GM12878 (cell line): ENCODE data around the gene CBARP. TPM values are rescaled to one million over a fixed set of nuclear protein-coding genes. Genes with fewer than 3 reads are reported as not detected.

Experiments used
- EP300 ChIP-seq, 2 experiments: fragments of 150-350 bp in 1 of 2; IDR thresholded peaks; 2 replicates each; pipeline ENCODE4 v1.6.1; 2011 to 2012; ENCODE audit warnings: low read depth in 2 of 2, low read length in 2 of 2, borderline replicate concordance in 1 of 2, improper control_type of control experiment in 1 of 2, inconsistent platforms in 1 of 2; ENCODE audit not compliant: control insufficient read depth in 1 of 2
- TCF3 ChIP-seq: IDR thresholded peaks from 2 replicates; pipeline ENCODE4 v1.6.1; 2012; ENCODE audit warnings: low read depth, mild to moderate bottlenecking, low read length, borderline replicate concordance; ENCODE audit not compliant: insufficient read depth
- polyA plus RNA-seq, 11 experiments: library from polyadenylated mRNA; depleted of rRNA in 4 of 11; unstranded in 6 of 11; stranded (reverse) in 5 of 11; fragments of >200 nt; fragmentation: Nextera tagmentation in 4 of 11; fragmentation: Illumina TruSeq in 1 of 11; extraction: Ambion mirVana in 4 of 11; extraction: Trizol in 1 of 11; gene quantifications; 1 replicate in 1 of 11; 2 replicates in 10 of 11; pipeline versions ENCODE4 v1.2.1 to v1.2.3, GENCODE V29; 2011 to 2016; ENCODE audit warnings: inconsistent platforms in 2 of 11, missing spikeins in 2 of 11, low read depth in 1 of 11
- total RNA-seq, 4 experiments: library from RNA; depleted of rRNA in 3 of 4; stranded (reverse); fragments of >200 nt in 3 of 4; fragmentation: Illumina TruSeq in 1 of 4; extraction: Trizol in 1 of 4; gene quantifications; 2 replicates each; pipeline versions ENCODE4 v1.2.1 to v1.2.3, GENCODE V29; 2013 to 2021
- TF ChIP-seq, protein P1 (sequence below): fragments of 450-650 bp; IDR thresholded peaks from 2 replicates; pipeline ENCODE4 v1.6.1; 2017; ENCODE audit warnings: mild to moderate bottlenecking, moderate library complexity
- TF ChIP-seq, protein P2 (sequence below): IDR thresholded peaks from 2 replicates; pipeline ENCODE4 v1.6.1; 2012; ENCODE audit warnings: low read depth, low read length, improper control_type of control experiment
- TF ChIP-seq, protein P3 (sequence below): fragments of 450-650 bp; IDR thresholded peaks from 2 replicates; pipeline ENCODE4 v1.6.1; 2016; ENCODE audit warnings: mild to moderate bottlenecking

The CBARP gene
- total and polyA plus RNA-seq, 10 of the 15 experiments (the other 5 are each of a cell fraction or from before 2014, with no cell fraction given), result 0.04 to 0.59 (median 0.18) TPM; not detected in 3

DNA sequence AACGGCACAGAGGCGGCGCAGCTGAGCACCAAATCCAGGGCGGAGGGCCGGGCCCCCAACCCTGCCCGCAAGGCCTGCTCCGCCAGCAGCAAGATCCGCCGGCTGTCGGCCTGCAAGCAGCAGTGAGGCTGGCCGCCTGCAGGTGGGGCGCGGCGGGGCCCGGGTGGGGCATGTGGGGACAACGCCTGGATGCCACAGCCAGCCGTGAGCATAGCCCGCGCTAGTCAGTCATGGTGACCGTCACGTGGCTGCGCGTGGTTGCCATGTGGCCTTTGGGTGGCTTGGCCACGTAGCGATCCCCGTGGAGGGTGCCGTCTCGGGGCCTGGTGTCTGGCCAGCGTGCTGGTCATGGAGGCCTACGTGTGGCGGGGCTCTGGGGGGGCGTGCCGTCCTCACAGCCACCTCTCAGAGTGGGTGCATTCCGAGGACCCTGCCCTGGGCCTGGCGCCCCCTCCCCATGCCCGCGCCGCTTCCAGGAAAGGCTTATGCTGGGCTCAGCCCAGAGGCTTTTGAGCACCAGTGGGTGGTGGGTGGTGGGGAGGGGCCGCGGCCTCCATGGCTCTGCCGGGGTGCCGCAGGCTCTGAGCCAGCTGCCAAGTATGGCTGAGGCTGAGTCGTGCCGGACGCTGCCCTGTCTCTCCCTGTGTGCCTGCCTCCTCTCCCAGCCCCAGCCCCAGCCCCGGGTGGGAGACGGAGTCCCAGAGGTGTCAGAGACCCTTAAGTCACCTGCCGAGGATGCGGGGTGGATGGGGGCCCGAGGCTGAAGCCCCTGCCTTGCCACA lies 11.1 kb downstream of the CBARP start (continued):
- TF ChIP-seq, protein P1, sequence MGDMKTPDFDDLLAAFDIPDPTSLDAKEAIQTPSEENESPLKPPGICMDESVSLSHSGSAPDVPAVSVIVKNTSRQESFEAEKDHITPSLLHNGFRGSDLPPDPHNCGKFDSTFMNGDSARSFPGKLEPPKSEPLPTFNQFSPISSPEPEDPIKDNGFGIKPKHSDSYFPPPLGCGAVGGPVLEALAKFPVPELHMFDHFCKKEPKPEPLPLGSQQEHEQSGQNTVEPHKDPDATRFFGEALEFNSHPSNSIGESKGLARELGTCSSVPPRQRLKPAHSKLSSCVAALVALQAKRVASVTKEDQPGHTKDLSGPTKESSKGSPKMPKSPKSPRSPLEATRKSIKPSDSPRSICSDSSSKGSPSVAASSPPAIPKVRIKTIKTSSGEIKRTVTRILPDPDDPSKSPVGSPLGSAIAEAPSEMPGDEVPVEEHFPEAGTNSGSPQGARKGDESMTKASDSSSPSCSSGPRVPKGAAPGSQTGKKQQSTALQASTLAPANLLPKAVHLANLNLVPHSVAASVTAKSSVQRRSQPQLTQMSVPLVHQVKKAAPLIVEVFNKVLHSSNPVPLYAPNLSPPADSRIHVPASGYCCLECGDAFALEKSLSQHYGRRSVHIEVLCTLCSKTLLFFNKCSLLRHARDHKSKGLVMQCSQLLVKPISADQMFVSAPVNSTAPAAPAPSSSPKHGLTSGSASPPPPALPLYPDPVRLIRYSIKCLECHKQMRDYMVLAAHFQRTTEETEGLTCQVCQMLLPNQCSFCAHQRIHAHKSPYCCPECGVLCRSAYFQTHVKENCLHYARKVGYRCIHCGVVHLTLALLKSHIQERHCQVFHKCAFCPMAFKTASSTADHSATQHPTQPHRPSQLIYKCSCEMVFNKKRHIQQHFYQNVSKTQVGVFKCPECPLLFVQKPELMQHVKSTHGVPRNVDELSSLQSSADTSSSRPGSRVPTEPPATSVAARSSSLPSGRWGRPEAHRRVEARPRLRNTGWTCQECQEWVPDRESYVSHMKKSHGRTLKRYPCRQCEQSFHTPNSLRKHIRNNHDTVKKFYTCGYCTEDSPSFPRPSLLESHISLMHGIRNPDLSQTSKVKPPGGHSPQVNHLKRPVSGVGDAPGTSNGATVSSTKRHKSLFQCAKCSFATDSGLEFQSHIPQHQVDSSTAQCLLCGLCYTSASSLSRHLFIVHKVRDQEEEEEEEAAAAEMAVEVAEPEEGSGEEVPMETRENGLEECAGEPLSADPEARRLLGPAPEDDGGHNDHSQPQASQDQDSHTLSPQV, result no peak
- TF ChIP-seq EP300 (IDR thresholded peaks at IDR 0.05; ENCODE audit: borderline replicate concordance in 1 of 2, control insufficient read depth in 1 of 2, low read depth in 2 of 2, low read length in 2 of 2) (no peak), TCF3 (no peak)
- TF ChIP-seq, protein P2, sequence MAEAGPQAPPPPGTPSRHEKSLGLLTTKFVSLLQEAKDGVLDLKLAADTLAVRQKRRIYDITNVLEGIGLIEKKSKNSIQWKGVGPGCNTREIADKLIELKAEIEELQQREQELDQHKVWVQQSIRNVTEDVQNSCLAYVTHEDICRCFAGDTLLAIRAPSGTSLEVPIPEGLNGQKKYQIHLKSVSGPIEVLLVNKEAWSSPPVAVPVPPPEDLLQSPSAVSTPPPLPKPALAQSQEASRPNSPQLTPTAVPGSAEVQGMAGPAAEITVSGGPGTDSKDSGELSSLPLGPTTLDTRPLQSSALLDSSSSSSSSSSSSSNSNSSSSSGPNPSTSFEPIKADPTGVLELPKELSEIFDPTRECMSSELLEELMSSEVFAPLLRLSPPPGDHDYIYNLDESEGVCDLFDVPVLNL, result no peak
- TF ChIP-seq, protein P3, sequence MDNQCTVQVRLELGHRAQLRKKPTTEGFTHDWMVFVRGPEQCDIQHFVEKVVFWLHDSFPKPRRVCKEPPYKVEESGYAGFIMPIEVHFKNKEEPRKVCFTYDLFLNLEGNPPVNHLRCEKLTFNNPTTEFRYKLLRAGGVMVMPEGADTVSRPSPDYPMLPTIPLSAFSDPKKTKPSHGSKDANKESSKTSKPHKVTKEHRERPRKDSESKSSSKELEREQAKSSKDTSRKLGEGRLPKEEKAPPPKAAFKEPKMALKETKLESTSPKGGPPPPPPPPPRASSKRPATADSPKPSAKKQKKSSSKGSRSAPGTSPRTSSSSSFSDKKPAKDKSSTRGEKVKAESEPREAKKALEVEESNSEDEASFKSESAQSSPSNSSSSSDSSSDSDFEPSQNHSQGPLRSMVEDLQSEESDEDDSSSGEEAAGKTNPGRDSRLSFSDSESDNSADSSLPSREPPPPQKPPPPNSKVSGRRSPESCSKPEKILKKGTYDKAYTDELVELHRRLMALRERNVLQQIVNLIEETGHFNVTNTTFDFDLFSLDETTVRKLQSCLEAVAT, result no peak
- TF ChIP-seq, all 136 proteins: peak for 0
